ENCODE measurements around the gene PIP4P1.
"Not testable (repeated sequence)": the region's sequence is repeated elsewhere in the genome, so short reads cannot be mapped to it uniquely, and the experiment has no call there.

PIP4P1 gene

DNA sequence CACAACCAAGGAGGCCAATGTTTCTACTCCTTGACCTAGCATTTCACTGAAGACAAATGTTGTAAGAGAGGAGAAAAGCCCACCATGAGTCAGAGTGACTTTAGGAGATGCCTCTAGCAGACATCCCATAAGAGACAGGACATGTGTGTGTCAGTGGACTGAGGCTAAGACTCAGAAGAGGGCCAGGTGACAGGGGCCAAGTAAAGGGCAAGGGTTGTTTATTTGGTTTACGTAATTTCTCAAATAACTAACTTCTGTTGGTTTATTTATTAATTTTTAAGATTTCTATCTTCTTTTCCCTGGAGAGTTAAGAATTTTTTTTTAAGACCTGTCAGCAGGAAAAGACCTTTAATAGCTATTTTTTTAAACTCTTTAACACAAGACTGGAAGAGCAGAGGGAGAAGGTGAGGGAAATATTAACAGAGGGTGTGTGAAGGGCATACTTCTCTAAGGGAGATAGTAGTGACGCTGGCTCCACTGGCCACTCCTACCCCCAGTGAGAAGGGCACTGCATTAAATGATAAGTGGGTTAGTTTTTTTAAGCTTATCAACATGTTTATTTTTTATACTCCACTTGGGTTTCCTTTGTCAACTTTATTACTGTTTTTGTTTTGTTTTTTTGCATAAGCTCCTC is 11.4 kb upstream of the PIP4P1 start:
- DNase-seq: no peak

DNA sequence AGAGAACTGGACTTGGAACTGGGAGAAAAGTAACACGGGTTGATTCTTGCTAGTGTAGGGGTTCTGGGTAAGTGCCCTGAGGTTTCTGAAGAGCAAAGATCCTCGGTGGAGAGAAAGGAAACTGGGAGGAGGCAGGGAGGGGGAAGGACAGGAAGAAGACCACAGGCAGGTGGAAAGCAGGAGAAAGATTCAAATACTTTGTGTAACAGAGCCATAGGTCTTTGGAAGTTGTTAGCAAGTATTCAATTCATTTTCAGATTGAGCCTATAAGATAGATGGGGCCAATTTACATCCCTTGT is 9.3 kb upstream of the PIP4P1 start:
- DNase-seq: peak in 1 of 2 experiments; percentile 35

DNA sequence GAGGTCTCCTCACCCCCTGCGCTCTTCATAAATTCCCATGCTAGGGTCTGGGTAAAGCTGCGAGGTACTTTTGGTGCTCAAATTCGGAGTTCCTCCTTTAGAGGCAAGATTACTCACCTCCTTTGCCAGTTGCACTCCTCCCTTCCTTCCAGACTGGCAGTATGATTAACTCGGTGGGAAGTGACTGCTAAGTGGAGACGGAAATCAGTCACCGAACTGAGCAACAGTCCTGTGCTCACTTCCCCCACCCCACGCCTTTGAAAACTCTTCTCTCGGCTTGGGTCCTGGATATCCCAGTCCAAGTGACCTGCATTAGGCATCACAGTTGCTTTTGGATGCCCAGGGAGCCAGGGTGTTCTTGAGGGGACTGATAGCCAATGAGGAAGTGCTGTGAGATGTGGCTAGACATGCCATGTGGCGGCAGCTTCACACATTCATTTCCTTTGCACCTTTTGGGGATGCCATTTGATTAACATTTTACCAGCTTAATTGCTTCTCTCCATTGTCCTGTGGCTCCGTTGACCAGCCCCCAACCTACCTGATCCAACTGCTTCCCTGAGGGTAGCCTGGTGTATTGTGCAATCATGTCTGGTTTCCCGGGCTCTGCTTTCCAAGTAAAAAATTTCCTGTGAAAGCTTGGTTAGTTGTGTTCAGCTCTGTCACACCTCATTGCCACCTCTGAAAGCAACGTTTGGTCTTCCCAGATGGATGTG is 8.8 kb upstream of the PIP4P1 start:
- DNase-seq: peak; percentile 26 to 74

DNA sequence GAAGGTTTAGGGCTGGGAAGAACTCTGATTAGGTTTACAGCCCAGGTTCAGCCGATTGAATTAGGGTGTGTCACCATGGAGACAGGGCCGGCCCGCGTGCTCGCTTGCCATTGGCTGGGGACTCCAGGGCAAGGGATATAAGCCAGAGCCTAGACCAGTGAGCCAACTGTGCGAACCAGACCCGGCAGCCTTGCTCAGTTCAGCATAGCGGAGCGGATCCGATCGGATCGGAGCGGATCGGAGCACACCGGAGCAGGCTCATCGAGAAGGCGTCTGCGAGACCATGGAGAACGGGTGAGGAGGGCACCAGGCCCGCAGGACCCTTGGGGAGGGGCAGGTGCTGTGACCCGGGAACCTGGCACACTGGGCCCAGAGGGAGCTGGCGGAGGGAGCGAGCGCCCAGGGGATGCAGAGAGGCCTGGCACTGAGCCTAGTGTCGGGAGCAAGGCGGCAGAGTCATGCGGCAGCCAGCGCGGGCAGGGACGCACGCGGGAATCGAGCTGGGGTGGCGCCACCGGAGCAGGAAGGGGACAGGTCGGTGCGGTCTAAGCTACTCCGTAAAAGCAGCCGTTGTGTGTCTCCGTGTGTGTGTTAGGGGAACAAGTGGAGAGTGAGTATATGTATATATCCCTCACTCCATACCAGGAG is 8.1 kb upstream of the PIP4P1 start, which contains the start of gene PNP:
TSS of gene PNP (plus strand) at position 165 of the 648 bp plus-strand sequence. CDS start at position 284, 119 bp downstream.
- DNase-seq: peak; percentile 73 to 91

DNA sequence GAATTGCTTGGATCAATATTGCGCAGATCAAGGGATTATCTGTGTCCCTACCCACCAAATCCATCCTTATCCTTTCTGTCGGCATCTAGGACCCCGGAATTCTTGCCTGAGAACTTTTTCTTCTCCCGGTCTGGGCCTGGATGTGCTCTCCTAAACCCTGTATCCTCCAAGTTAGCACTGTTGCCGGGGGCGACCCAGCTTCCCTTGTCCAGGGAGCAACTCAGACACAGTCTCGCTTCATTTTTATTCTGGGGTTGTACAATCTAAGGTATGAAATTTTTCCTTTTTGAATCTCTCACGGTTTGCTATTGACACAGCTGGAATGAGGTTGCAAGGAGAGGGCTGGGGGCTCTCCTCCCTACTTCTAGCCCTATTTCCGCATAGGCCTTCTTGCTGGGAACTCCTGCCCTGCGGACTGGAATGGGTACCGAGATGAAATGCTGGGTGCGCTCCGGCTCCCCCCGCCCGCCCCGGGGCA is 7.6 kb upstream of the PIP4P1 start:
- no peak for DNase-seq

DNA sequence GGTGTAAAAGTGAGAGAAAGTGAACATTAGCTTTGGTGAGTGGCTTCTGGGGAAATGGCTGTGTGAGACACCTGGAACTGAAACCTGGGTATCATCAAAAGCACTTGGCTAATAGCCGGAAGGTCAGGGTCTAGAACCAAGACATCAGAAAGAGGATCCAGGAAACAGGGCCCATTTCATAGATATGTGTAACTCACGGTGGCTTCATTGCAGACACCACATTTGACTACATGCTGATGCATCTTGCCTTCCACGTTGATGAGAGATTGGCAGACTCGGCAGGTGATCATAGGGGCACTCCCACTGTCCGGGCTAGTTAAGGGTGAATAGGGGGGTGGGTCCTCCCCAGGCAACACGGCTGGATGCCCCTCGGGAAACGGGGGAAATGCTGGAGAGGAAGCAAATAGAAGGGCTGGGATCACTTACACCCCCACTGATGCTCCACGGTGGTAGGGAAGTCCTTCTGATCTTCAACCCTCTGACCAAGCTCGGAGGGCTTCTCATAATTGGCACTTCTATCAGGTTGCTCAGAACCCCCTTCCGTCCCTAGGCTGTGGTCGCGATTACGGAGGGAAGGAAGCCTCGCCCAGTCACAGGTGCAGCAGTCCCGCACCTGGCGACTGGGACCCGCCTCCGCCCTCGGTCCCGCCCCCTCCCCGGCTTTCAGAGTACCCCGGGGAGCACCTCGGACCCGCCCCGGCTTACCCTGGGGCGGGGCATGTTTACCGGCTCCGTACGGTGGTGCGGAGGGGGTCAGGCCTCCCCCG is 593 bp downstream of the PIP4P1 start:
- DNase-seq: no peak

DNA sequence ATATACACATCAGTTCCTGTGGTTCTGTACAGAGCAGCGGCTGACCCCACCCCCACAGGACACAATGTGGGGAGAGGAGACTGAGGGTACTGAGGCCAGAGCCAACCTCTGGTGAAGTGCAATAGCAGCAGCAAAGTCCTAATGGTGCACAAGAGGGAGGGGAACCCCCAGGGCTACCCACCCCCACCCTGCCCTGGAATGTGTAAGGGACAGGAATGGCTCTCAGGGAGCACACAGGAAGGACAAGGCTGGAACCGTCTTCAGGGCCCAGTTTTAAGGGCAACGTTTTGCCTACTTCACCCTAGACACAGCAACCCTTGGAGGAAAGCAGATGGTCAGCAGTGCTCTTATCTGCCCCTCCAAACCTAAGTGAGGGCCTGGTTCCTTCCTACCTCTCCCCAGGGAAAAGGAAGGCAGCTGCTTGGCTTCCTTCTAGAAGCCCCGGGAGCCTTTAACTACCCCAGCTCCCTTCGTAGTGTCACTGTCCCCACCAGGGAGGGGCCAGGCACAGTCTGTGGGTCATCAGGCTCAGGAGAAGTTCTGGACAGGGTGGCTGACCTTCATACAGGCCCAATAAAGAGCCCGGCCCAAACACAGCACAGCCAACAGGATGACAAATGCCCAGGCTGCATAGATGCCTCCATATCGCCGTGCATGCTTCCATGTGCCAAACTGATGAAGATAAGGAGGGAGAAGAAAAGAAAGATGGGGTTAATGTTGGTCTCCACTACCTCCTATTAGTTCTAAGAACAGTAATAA is 3.0 kb downstream of the PIP4P1 start:
- DNase-seq: no peak

DNA sequence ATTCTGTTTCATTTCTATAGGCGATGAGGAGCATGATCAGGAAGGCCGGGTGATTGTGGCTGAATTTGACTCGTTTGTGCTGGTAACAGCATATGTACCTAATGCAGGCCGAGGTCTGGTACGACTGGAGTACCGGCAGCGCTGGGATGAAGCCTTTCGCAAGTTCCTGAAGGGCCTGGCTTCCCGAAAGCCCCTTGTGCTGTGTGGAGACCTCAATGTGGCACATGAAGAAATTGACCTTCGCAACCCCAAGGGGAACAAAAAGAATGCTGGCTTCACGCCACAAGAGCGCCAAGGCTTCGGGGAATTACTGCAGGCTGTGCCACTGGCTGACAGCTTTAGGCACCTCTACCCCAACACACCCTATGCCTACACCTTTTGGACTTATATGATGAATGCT is 4.3 kb downstream of the PIP4P1 start:
- no peak for DNase-seq

DNA sequence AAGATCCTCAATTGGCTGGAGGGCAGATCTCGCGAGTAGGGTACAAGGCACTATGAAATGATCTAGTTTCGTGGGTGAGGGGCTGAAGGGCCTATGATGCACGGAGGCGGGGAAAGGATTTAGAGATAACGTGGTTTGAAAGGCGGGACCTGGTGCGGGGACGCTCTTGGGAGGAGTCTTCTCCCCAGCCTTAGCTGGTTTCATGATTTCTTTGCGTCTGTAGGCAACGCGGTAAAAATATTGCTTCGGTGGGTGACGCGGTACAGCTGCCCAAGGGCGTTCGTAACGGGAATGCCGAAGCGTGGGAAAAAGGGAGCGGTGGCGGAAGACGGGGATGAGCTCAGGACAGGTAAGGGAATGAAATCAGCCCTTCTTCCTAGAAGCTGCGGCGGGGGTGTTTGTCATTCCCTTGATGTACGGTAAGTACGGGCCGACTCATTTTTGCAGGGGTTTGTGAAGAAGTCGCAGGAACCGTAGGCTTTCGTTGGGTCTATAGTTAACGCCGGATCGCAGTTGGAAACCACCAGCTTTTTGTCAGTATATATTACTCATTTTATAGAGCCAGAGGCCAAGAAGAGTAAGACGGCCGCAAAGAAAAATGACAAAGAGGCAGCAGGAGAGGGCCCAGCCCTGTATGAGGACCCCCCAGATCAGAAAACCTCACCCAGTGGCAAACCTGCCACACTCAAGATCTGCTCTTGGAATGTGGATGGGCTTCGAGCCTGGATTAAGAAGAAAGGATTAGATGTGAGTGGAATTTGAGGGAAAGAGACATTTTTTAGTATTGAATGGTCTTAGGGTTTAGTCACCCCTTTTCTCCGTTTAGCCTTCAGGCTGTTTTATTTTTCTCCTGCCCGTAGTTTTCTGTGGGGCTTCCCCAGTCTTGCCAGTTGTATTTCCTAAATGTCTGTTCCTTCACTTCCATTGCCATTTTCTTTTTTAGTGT is 5.6 kb downstream of the PIP4P1 start:
- peak; percentile 76 to 94 for DNase-seq

DNA sequence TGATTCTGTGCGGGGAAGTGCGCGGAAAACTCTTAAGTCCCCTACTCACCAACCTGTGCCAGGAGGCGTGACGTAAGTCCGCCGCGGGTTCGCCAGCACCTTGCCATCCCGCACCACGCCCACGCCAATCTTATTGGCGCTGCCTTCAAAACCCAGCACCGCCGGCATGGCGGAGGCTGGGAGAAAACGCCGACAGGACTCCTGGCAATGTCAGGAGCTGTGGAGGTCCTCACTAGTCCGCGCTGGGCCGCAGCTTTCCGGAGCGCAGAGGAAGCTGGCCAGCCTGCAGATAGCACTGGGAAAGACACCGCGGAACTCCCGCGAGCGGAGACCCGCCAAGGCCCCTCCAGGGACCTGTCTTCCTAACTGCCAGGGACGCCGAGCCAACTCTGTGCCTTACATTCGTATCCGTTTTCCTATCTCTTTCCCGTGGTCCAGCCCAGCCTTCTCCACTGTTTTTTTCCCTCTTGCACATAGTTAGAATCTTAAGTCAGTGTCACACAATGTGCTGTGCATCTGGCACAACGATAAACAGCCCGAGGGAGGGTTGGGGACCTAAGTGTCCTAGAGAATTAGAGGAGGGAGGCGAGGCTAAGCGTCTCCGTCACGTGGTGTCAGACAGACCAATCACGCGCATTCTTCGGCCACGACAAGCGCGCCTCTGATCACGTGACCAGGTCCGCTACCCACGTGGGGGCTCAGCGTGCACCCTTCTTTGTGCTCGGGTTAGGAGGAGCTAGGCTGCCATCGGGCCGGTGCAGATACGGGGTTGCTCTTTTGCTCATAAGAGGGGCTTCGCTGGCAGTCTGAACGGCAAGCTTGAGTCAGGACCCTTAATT is 6.5 kb downstream of the PIP4P1 start, which contains the start of the genes APEX1 and OSGEP:
TSS of gene APEX1 (plus strand) at position 711 of the 839 bp plus-strand sequence. CDS start 420 bp downstream, outside the sequence.
TSS of gene OSGEP (minus strand) at position 297 of the 839 bp plus-strand sequence. CDS start at position 168, 129 bp downstream.
- peak; percentile 94 to 98 for DNase-seq

DNA sequence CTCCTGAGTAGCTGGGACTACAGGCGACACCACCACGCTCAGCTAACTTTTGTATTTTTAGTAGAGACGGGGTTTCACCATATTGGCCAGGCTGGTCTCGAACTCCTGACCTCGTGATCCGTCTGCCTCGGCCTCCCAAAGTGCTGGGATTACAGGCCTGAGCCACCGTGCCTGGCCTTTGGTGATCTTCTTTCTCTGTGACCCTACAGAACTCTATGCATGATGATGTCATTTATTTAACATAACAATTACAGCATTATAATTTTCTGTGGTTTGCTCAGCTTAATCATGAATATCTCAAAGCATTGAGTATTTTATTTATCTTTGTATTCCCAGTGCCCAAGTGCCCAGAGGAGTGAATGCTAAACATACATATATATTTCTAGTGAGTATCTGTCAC is 8.4 kb downstream of the PIP4P1 start:
- DNase-seq: not testable (repeated sequence)

DNA sequence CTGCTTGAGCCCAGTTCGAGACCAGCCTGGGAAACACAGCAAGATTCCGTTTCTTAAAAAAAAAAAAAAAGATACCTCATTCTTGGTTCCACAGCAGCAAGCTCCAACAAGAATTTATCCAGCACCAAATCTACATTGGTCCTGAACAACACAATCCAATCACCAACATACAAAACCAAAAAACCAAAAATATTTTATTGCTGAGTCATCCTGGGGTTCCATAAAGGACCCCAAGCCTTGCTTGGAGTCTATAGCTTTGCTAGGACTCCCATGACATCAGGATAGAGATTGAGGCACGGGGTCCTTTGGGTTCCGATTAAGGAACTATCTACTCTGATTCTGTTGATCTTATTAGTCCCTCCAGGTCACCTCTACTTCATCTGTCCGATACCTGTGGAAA is 14.3 kb downstream of the PIP4P1 start:
- DNase-seq: no peak

DNA sequence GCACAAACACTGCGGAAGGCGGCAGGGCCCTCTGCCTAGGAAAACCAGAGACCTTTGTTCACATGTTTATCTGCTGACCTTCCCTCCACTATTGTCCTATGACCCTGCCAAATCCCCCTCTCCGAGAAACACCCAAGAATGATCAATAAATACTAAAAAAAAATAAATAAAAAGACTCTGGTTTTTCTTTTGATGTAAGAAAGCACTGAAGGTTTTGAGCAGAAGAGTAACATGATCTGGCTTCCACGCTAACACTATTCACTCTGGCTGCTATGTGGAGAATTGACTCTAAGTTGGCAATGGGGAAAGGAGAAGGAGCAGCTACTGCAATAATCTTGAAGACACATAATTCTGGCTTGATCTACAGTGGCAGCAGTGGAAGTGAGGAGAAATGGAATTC is 17.6 kb downstream of the PIP4P1 start:
- not testable (repeated sequence) for DNase-seq

DNA sequence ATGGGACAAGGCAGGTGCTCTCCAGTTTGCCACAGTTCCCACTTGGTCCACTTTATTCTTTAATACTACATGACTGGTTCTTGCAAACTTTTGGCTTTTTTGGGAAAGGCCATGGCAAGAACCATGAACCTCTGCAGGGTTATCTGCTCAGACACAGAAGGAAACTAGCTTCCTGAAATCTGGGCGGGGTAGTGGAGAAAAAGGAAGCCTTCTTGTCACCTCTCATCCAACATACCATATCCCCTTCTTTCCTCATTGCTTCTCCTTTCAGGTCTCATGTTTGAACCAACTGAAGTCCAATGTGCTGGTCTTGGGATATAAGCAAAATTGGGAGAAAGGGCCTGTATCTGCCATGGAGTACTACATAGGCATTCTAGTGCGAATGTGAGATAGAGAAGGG is 19.8 kb downstream of the PIP4P1 start:
- no peak for DNase-seq

DNA sequence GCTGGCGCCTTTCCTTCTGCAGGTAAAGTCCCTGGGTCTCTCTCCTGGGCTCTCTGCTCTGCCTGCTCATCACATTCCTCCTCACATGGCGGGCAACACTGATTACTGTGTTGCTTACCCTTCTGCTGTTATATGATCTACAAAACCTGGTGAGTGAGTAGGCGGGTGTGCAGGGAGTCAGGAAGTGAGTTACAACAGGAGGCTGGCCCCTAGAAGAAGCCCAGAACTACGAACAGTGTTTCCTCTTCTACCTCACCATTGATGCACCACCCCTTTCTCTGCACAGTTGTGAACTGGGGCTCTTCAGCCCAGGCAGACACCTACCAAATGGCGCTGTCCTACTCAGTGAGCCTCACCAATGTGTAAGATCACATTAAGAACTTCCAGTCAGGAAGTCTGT is 20.4 kb downstream of the PIP4P1 start:
- no peak for DNase-seq

DNA sequence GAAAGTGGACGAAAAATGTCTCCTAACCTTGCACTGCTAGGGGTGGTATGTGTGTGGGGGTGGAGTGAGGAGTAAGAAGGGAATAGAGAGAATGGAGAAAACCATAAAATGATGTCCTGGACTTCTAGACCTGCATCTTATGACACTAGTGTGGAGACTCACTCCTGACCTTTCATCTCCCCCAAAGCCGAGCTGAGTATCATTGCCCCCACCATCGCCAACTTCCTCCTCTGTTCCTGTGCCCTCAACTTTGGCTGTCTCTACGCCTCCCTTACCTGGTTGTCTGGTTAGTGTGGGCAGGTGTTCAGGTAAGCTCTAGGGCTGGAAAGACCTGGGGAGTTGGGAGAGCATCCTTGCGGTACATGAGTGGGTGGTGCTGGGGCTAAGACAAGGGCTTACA is 20.8 kb downstream of the PIP4P1 start:
- DNase-seq: no peak

DNA sequence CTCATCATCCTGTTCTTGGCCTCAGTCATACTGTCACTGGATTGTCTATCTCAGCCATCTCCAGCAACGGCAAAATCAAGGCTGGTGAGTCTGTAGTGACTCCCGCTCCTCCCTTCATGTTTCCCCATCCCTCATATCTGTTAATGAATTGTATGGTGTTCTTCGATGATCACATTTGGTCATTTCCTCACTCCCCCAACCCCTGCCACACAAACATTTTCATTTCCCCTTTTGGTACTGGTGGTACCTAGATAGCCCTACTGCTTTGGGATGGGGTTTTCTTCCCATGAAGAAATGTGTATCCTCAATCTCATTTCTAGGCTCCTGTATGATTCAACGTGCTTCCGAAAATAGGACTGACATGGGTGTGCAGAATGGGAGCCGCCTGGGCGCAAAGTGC is 22.6 kb downstream of the PIP4P1 start:
- no peak for DNase-seq

DNA sequence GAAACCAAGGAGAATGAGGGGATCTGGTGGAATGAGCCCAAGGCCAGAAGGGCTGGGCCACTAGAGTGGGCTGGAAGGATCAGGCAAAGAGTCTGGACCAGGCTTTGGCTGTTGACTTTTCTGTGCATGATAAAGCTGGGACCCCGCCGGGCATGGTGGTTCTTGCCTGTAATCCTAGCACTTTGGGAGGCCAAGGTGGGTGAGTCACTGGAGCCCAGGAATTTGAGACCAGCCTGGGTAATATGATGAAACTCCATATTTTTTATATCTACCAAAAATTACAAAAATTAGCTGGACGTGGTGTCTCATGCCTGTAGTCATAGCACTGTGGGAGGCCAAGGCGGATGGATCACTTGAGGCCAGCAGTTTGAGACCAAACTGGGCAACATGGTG is 24.9 kb downstream of the PIP4P1 start:
- DNase-seq: no peak

DNA sequence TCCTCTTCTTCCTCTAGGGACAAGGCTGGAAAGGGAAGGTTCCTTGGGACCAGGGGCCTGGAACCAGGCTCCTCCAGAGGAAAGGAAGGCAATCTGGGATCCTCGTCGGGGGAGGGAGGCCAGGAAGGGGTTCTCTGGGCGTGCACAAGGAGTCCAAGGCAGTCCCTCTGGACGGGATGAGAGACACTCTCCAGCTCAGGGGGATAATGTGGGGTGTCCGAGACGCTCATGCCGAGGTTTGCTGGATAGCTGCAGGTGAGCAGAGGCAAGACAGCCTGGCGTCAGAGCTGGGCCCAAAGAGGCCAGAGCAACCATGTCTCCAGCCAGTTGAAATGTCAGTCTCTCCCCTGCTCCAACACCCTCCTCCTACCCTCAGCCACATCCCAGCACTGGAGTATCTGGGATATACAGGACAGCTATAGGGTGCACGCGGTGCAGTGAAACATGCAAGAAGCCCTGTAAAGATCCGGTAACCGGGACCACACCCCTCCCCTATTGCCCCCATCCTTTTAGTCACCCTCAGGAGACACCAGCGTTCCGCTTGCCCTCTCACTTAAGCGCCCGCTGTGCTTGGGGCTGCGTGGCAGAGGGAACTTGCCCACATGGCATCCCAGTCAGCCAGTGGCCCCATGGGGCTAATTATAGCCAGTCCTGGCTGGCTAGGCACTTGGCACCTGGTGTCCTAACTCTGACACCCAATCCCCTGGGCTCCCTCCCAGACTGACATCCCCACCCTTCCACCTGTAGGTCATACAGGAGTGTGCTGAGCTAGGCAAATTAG is 25.5 kb downstream of the PIP4P1 start, which contains the start of gene KLHL33:
TSS of gene KLHL33 (minus strand) at position 585 of the 781 bp plus-strand sequence. CDS start at position 230, 355 bp downstream.
- no peak for DNase-seq

All from SW 1271 (cell line).